ENCODE results near the gene CSAG1. TPM values are rescaled to one million over a fixed set of nuclear protein-coding genes. Genes with fewer than 3 reads are reported as not detected.
"Not testable (repeated sequence)": the region's sequence is repeated elsewhere in the genome, so short reads cannot be mapped to it uniquely, and the experiment has no call there.

The CSAG1 gene
- polyA plus RNA-seq (2011; rRNA removed) = not detected in 2 replicates
- polyA minus RNA-seq (2011; rRNA and poly(A)+ RNA removed) = not detected in 2 replicates

GRCh38 chrX:152733261-152733975 lies at the start of gene CSAG1, which contains the start of gene MAGEA12:
CSAG1 (minus strand) TSS chrX:152733721; CDS start chrX:152732460, 1,261 bp downstream.
MAGEA12 (plus strand) TSS chrX:152733757; CDS start chrX:152736162, 2,405 bp downstream.
- ChIA-PET POLR2A (no interaction called here), CTCF (no interaction called here)
- no peak for DNase-seq (ENCODE audit: low read depth)
- no peak for TF ChIP-seq CTCF (IDR thresholded peaks at IDR 0.05; ENCODE audit: insufficient read depth, low read depth, low read length)
- H3K4me3 ChIP-seq (ENCODE audit: low read depth, low read length) = no peak within 1 kb of the TSS
- H3K36me3 ChIP-seq (ENCODE audit: control insufficient read depth, insufficient read depth, low read length) = no peaks in the 10 kb centered on the region
- no peaks in the 10 kb centered on the region for H3K27me3 ChIP-seq (ENCODE audit: control insufficient read depth, insufficient read depth, low read length)

- POLR2A ChIA-PET; H3K27me3 ChIP-seq (ENCODE audit: control insufficient read depth, insufficient read depth, low read length); H3K4me3 ChIP-seq (ENCODE audit: low read depth, low read length); H3K36me3 ChIP-seq (ENCODE audit: control insufficient read depth, insufficient read depth, low read length); CTCF ChIA-PET; DNase-seq (ENCODE audit: low read depth): not testable (repeated sequence)
These were observed 36.2 kb upstream of the CSAG1 start, which contains the start of gene MAGEA6 for GRCh38 chrX:152769549-152770289. MAGEA6 (minus strand) TSS chrX:152769689; CDS start chrX:152767650, 2,039 bp downstream.

GRCh38 chrX:152766562-152766961 lies 33.0 kb upstream of the CSAG1 start:
- POLR2A ChIA-PET; H3K4me3 ChIP-seq (ENCODE audit: low read depth, low read length); H3K36me3 ChIP-seq (ENCODE audit: control insufficient read depth, insufficient read depth, low read length); DNase-seq (ENCODE audit: low read depth); CTCF ChIA-PET; H3K27me3 ChIP-seq (ENCODE audit: control insufficient read depth, insufficient read depth, low read length): not testable (repeated sequence)

- H3K36me3 ChIP-seq (ENCODE audit: control insufficient read depth, insufficient read depth, low read length); DNase-seq (ENCODE audit: low read depth); H3K27me3 ChIP-seq (ENCODE audit: control insufficient read depth, insufficient read depth, low read length); CTCF ChIA-PET; H3K4me3 ChIP-seq (ENCODE audit: low read depth, low read length); POLR2A ChIA-PET: not testable (repeated sequence)
These were observed 28.1 kb upstream of the CSAG1 start for GRCh38 chrX:152761582-152761981.

- POLR2A ChIA-PET; H3K27me3 ChIP-seq (ENCODE audit: control insufficient read depth, insufficient read depth, low read length); H3K4me3 ChIP-seq (ENCODE audit: low read depth, low read length); CTCF ChIA-PET; H3K36me3 ChIP-seq (ENCODE audit: control insufficient read depth, insufficient read depth, low read length); DNase-seq (ENCODE audit: low read depth): not testable (repeated sequence)
These were observed 26.0 kb upstream of the CSAG1 start for GRCh38 chrX:152759544-152759943.

- H3K36me3 ChIP-seq (ENCODE audit: control insufficient read depth, insufficient read depth, low read length); CTCF ChIA-PET; H3K4me3 ChIP-seq (ENCODE audit: low read depth, low read length); POLR2A ChIA-PET; H3K27me3 ChIP-seq (ENCODE audit: control insufficient read depth, insufficient read depth, low read length); DNase-seq (ENCODE audit: low read depth): not testable (repeated sequence)
These were observed 25.4 kb upstream of the CSAG1 start, which contains the start of gene CSAG3 for GRCh38 chrX:152758918-152759317. CSAG3 (plus strand) TSS chrX:152759218.

GRCh38 chrX:152754871-152755270 lies 21.4 kb upstream of the CSAG1 start:
- CTCF ChIA-PET; POLR2A ChIA-PET; DNase-seq (ENCODE audit: low read depth); H3K4me3 ChIP-seq (ENCODE audit: low read depth, low read length); H3K27me3 ChIP-seq (ENCODE audit: control insufficient read depth, insufficient read depth, low read length); H3K36me3 ChIP-seq (ENCODE audit: control insufficient read depth, insufficient read depth, low read length): not testable (repeated sequence)

- POLR2A ChIA-PET = not testable (repeated sequence)
These were observed 20.4 kb upstream of the CSAG1 start, which contains the start of gene MAGEA2 for GRCh38 chrX:152753686-152754650. MAGEA2 (minus strand) TSS chrX:152753842; CDS start chrX:152751363, 2,479 bp downstream.

More at GRCh38 chrX:152753686-152754650, 20.4 kb upstream of the CSAG1 start, which contains the start of gene MAGEA2:
- CTCF ChIA-PET; H3K36me3 ChIP-seq (ENCODE audit: control insufficient read depth, insufficient read depth, low read length); DNase-seq (ENCODE audit: low read depth); H3K4me3 ChIP-seq (ENCODE audit: low read depth, low read length); H3K27me3 ChIP-seq (ENCODE audit: control insufficient read depth, insufficient read depth, low read length): not testable (repeated sequence)

All from BJ (cell line).